HepG2 (cell line): ENCODE measurements around the gene SHBG. TPM values are rescaled to one million over a fixed set of nuclear protein-coding genes. Genes with fewer than 3 reads are reported as not detected.

Source experiments
- ADNP ChIP-seq: sonication (generic); formaldehyde crosslinking; IDR thresholded peaks from 2 replicates; pipeline ENCODE4 v1.4.0; 2020; ENCODE audit warnings: missing genetic modification reagents
- BORCS8-MEF2B ChIP-seq: sonication (generic); formaldehyde crosslinking; IDR thresholded peaks from 2 replicates; pipeline ENCODE4 v1.8.0; 2022; ENCODE audit warnings: mild to moderate bottlenecking, missing genetic modification reagents
- CBX2 ChIP-seq, 2 experiments: fragments of 200-600 bp in 1 of 2; sonication (generic); formaldehyde crosslinking in 1 of 2; IDR thresholded peaks; 2 replicates each; pipeline versions ENCODE4 v1.7.0 to v1.8.1; 2018 to 2022; ENCODE audit warnings: low read depth in 2 of 2, low read length in 1 of 2, mild to moderate bottlenecking in 1 of 2, missing genetic modification reagents in 1 of 2
- HNRNPUL1 ChIP-seq: fragments of 200-400 bp; formaldehyde crosslinking; IDR thresholded peaks from 2 replicates; pipeline ENCODE4 v1.6.1; 2017; ENCODE audit warnings: low read depth, mild to moderate bottlenecking, low read length, moderate library complexity
- KDM1A ChIP-seq: IDR thresholded peaks from 2 replicates; pipeline ENCODE4 v1.6.1; 2016; ENCODE audit warnings: missing compliant biosample characterization
- KLF15 ChIP-seq: sonication (generic); formaldehyde crosslinking; IDR thresholded peaks from 2 replicates; pipeline ENCODE4 v1.8.1; 2023; ENCODE audit warnings: borderline replicate concordance, mild to moderate bottlenecking, inconsistent platforms, missing genetic modification reagents, mixed read lengths
- MED8 ChIP-seq: sonication (generic); formaldehyde crosslinking; IDR thresholded peaks from 2 replicates; pipeline ENCODE4 v1.8.1; 2023; ENCODE audit warnings: mild to moderate bottlenecking, missing genetic modification reagents; ENCODE audit not compliant: insufficient replicate concordance
- NFE2L2 ChIP-seq: fragments of 150-350 bp; IDR thresholded peaks from 2 replicates; pipeline ENCODE4 v1.6.1; 2014; ENCODE audit warnings: low read length
- PRMT3 ChIP-seq: sonication (generic); formaldehyde crosslinking; IDR thresholded peaks from 2 replicates; pipeline ENCODE4 v1.8.1; 2022; ENCODE audit warnings: low read depth, mild to moderate bottlenecking, moderate library complexity, missing genetic modification reagents, borderline replicate concordance
- SIN3A ChIP-seq: IDR thresholded peaks from 2 replicates; pipeline ENCODE4 v1.6.1; 2011; ENCODE audit warnings: low read depth, mild to moderate bottlenecking, control low read depth, low read length, borderline replicate concordance
- SKIL ChIP-seq: sonication (generic); formaldehyde crosslinking; IDR thresholded peaks from 2 replicates; pipeline ENCODE4 v1.8.0; 2022; ENCODE audit warnings: missing genetic modification reagents, mild to moderate bottlenecking, moderate library complexity, borderline replicate concordance
- SMYD3 ChIP-seq: sonication (generic); formaldehyde crosslinking; IDR thresholded peaks from 2 replicates; pipeline ENCODE4 v1.8.1; 2023; ENCODE audit warnings: mild to moderate bottlenecking, missing genetic modification reagents
- ZNF10 ChIP-seq: sonication (generic); formaldehyde crosslinking; IDR thresholded peaks from 2 replicates; pipeline ENCODE4 v1.4.0; 2020; ENCODE audit warnings: mild to moderate bottlenecking, low read depth, missing genetic modification reagents, borderline replicate concordance
- ZNF12 ChIP-seq: sonication (generic); formaldehyde crosslinking; IDR thresholded peaks from 2 replicates; pipeline ENCODE4 v1.5.0; 2020; ENCODE audit warnings: missing genetic modification reagents
- ZNF547 ChIP-seq: sonication (generic); formaldehyde crosslinking; IDR thresholded peaks from 2 replicates; pipeline ENCODE4 v1.5.1; 2020; ENCODE audit warnings: mild to moderate bottlenecking, missing genetic modification reagents
- ZNF574 ChIP-seq: sonication (generic); formaldehyde crosslinking; IDR thresholded peaks from 2 replicates; pipeline ENCODE4 v1.4.0; 2020; ENCODE audit warnings: missing genetic modification reagents
- ZNF607 ChIP-seq: sonication (generic); formaldehyde crosslinking; IDR thresholded peaks from 2 replicates; pipeline ENCODE4 v1.5.1; 2020; ENCODE audit warnings: missing genetic modification reagents, mild to moderate bottlenecking, borderline replicate concordance
- ZNF746 ChIP-seq: sonication (generic); formaldehyde crosslinking; IDR thresholded peaks from 2 replicates; pipeline ENCODE4 v1.8.0; 2022; ENCODE audit warnings: mild to moderate bottlenecking, missing genetic modification reagents
- polyA plus RNA-seq, 8 experiments: library from polyadenylated mRNA; depleted of rRNA in 3 of 8; stranded (reverse) in 7 of 8; unstranded in 1 of 8; fragments of >200 nt; fragmentation: Illumina TruSeq in 4 of 8; extraction: Trizol in 4 of 8; gene quantifications; 2 replicates each; pipeline versions ENCODE4 v1.2.1 to v1.2.3, GENCODE V29; 2011 to 2016; ENCODE audit warnings: low read depth in 4 of 8, missing spikeins in 1 of 8, mixed read lengths in 1 of 8; ENCODE audit not compliant: insufficient read depth in 1 of 8
- total RNA-seq, 5 experiments: library from RNA; depleted of rRNA; stranded (reverse); fragments of >200 nt; fragmentation: Illumina TruSeq; extraction: Trizol; gene quantifications; 2 replicates each; pipeline ENCODE4 v1.2.3, GENCODE V29; 2016; ENCODE audit warnings: low read depth in 1 of 5
- TF ChIP-seq, protein P1 (sequence below): sonication (generic); formaldehyde crosslinking; IDR thresholded peaks from 2 replicates; pipeline ENCODE4 v1.5.1; 2020; ENCODE audit warnings: missing genetic modification reagents, mild to moderate bottlenecking, borderline replicate concordance
- TF ChIP-seq, protein P2 (sequence below): sonication (generic); formaldehyde crosslinking; IDR thresholded peaks from 2 replicates; pipeline ENCODE4 v1.8.0; 2022; ENCODE audit warnings: missing genetic modification reagents, low read depth, mild to moderate bottlenecking, borderline replicate concordance

Gene SHBG
- total and polyA plus RNA-seq, 2 of the 13 experiments (the other 11 are each of a cell fraction or from before 2014, with no cell fraction given): 4.0 to 6.1 TPM

- TF ChIP-seq ADNP (CRISPR knock-in tag) (no peak), SIN3A (peak; percentile 32; the same call in 1 of the 2 replicates), MED8 (CRISPR knock-in tag) (no peak), ZNF547 (CRISPR knock-in tag) (0 out of 2 replicates have a peak, but pooled peaks have one; percentile 69), BORCS8-MEF2B (CRISPR knock-in tag) (0 out of 2 replicates have a peak, but pooled peaks have one; percentile 40), PRMT3 (no peak), KDM1A (CRISPR knock-in tag) (no peak), ZNF574 (CRISPR knock-in tag) (no peak; the same call in 1 of the 2 replicates), HNRNPUL1 (no peak), ZNF12 (CRISPR knock-in tag) (0 out of 2 replicates have a peak, but pooled peaks have one; percentile 3), KLF15 (CRISPR knock-in tag) (peak; percentile 40; the same call in 1 of the 2 replicates), ZNF746 (CRISPR knock-in tag) (no peak), ZNF10 (CRISPR knock-in tag) (no peak), NFE2L2 (no peak), SKIL (CRISPR knock-in tag) (no peak), SMYD3 (CRISPR knock-in tag) (no peak), ZNF607 (CRISPR knock-in tag) (no peak), CBX2 (IDR thresholded peaks at IDR 0.05; ENCODE audit: low read depth, low read length) (no peak), CBX2 (CRISPR knock-in tag; IDR thresholded peaks at IDR 0.05; ENCODE audit: low read depth) (no peak)
- TF ChIP-seq, protein P1, sequence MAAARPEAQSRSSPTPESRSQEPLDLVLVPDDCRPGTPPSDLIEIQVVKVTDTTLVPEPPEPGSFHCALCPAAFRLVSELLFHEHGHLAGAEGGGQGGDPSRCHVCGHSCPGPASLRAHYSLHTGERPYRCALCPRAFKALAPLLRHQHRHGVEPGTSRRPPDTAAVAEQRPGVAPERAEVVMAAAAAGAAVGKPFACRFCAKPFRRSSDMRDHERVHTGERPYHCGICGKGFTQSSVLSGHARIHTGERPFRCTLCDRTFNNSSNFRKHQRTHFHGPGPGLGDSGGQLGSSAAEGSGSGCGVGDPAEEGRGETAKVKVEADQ: no peak
- TF ChIP-seq, protein P2, sequence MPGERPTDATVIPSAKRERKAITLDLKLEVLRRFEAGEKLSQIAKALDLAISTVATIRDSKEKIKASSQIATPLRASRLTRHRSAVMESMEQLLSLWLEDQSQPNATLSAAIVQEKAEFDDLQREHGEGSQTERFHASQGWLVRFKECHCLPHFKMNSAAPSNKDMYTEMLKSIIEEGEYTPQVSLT: no peak
These were observed 15.3 kb upstream of the SHBG start, which contains the start of gene FXR2 (continued) for GRCh38 chr17:7614425-7615264.
